Astrocyte (in vitro differentiated cells and primary cell): ENCODE data around the gene OSTC. TPM values are rescaled to one million over a fixed set of nuclear protein-coding genes. Genes with fewer than 3 reads are reported as not detected.

Source experiments
- DNase-seq: peaks from one replicate; pipeline ENCODE4 v3.0.0-alpha.2; 2010; ENCODE audit warnings: low read depth
- FAIRE-seq: peaks from 2 replicates; lab custom pipeline; 2011; peaks lifted over from hg19 to GRCh38; lab: Jason Lieb, UNC
- H2AFZ ChIP-seq: 2 replicates; pipeline ENCODE4 v1.6.0; 2012; ENCODE audit warnings: low read depth, low read length, inconsistent platforms
- H3K27ac ChIP-seq: 2 replicates; pipeline ENCODE4 v1.5.1; 2011; ENCODE audit warnings: low read depth, low read length, inconsistent platforms
- H3K27me3 ChIP-seq: 2 replicates; pipeline ENCODE4 v1.6.0; 2011; ENCODE audit warnings: low read length, inconsistent platforms; ENCODE audit not compliant: insufficient read depth
- H3K36me3 ChIP-seq: 2 replicates; pipeline ENCODE4 v1.5.1; 2011; ENCODE audit warnings: low read length, inconsistent platforms; ENCODE audit not compliant: insufficient read depth
- H3K4me1 ChIP-seq: 2 replicates; pipeline ENCODE4 v1.5.1; 2011; ENCODE audit warnings: low read length, inconsistent platforms; ENCODE audit not compliant: insufficient read depth
- H3K4me2 ChIP-seq: 2 replicates; pipeline ENCODE4 v1.6.0; 2012; ENCODE audit warnings: low read length, inconsistent platforms
- H3K4me3 ChIP-seq: 2 replicates; pipeline ENCODE4 v1.5.1; 2011; ENCODE audit warnings: low read depth, mild to moderate bottlenecking, low read length, inconsistent platforms; ENCODE audit not compliant: insufficient read depth
- H3K79me2 ChIP-seq: 2 replicates; pipeline ENCODE4 v1.6.0; 2012; ENCODE audit warnings: mild to moderate bottlenecking, low read length, inconsistent platforms; ENCODE audit not compliant: insufficient read depth
- H3K9ac ChIP-seq: 2 replicates; pipeline ENCODE4 v1.6.0; 2012; ENCODE audit warnings: mild to moderate bottlenecking, low read length, inconsistent platforms
- H3K9me3 ChIP-seq: 2 replicates; pipeline ENCODE4 v1.5.1; 2012; ENCODE audit warnings: low read depth, mild to moderate bottlenecking, low read length, inconsistent platforms; ENCODE audit not compliant: insufficient read depth
- H4K20me1 ChIP-seq: 2 replicates; pipeline ENCODE4 v1.6.0; 2012; ENCODE audit warnings: low read length, inconsistent platforms; ENCODE audit not compliant: insufficient read depth
- H3K27ac Mint-ChIP-seq: one replicate; pipeline ENCODE4 v1.8.0; 2021; ENCODE audit warnings: mild to moderate bottlenecking, mixed read lengths; ENCODE audit not compliant: unreplicated experiment
- H3K27me3 Mint-ChIP-seq: one replicate; pipeline ENCODE4 v1.8.0; 2021; ENCODE audit warnings: low read depth, mixed read lengths; ENCODE audit not compliant: unreplicated experiment
- H3K36me3 Mint-ChIP-seq: one replicate; pipeline ENCODE4 v1.8.0; 2021; ENCODE audit warnings: low read depth, mixed read lengths; ENCODE audit not compliant: unreplicated experiment
- H3K4me1 Mint-ChIP-seq: one replicate; pipeline ENCODE4 v1.8.0; 2021; ENCODE audit warnings: low read depth, mixed read lengths; ENCODE audit not compliant: unreplicated experiment
- H3K4me3 Mint-ChIP-seq: one replicate; pipeline ENCODE4 v1.8.0; 2021; ENCODE audit warnings: mild to moderate bottlenecking, moderate library complexity, mixed read lengths; ENCODE audit not compliant: unreplicated experiment
- H3K9me3 Mint-ChIP-seq: one replicate; pipeline ENCODE4 v1.8.0; 2021; ENCODE audit warnings: mild to moderate bottlenecking, mixed read lengths; ENCODE audit not compliant: unreplicated experiment
- CTCF ChIP-seq: IDR thresholded peaks from 2 replicates; pipeline ENCODE4 v1.5.1; 2011; ENCODE audit warnings: low read depth, mild to moderate bottlenecking, inconsistent platforms, low read length, moderate library complexity; ENCODE audit not compliant: insufficient read depth
- EZH2 ChIP-seq: IDR thresholded peaks from 2 replicates; pipeline ENCODE4 v1.6.1; 2012; ENCODE audit warnings: mild to moderate bottlenecking, low read length, inconsistent platforms; ENCODE audit not compliant: insufficient read depth
- total RNA-seq: library from RNA; stranded (reverse); gene quantifications from 2 replicates; pipeline ENCODE4 v1.2.1, GENCODE V29; 2021

OSTC gene
- total RNA-seq, 1 donor from 2014 or later = 240 TPM

GRCh38 chr4:108662629-108663028, 12.2 kb downstream of the OSTC start:
- Histone ChIP-seq H3K9me3 (no peaks in the 10 kb centered on the region), H3K27ac (no peak overlapping the region), H3K79me2 (peaks cover 65% of the 10 kb centered on the region), H2AFZ (no peak overlapping the region), H3K4me1 (no peaks in the 10 kb centered on the region), H3K36me3 (peaks cover 59% of the 10 kb centered on the region), H3K4me2 (no peak overlapping the region), H3K27me3 (no peaks in the 10 kb centered on the region), H3K9ac (no peak overlapping the region), H4K20me1 (peaks cover 73% of the 10 kb centered on the region), H3K4me3 (no peak overlapping the region)
- Mint-ChIP-seq H3K9me3 (no peaks in the 10 kb centered on the region), H3K36me3 (peaks cover 20% of the 10 kb centered on the region), H3K4me1 (no peaks in the 10 kb centered on the region), H3K27ac (no peak overlapping the region), H3K27me3 (no peaks in the 10 kb centered on the region), H3K4me3 (no peak overlapping the region)
- no peak for TF ChIP-seq CTCF
- TF ChIP-seq EZH2 = no peak
- no peak for DNase-seq
- no peak for FAIRE-seq

- Histone ChIP-seq H2AFZ (no peak overlapping the region), H3K9me3 (no peaks in the 10 kb centered on the region), H3K79me2 (no peaks in the 10 kb centered on the region), H3K27me3 (no peaks in the 10 kb centered on the region), H3K4me2 (no peak overlapping the region), H3K27ac (no peak overlapping the region), H4K20me1 (no peaks in the 10 kb centered on the region), H3K4me3 (no peak overlapping the region), H3K36me3 (peaks cover 25% of the 10 kb centered on the region), H3K9ac (no peak overlapping the region), H3K4me1 (no peaks in the 10 kb centered on the region)
- TF ChIP-seq EZH2 (no peak), CTCF (no peak)
- Mint-ChIP-seq H3K4me3 (no peak overlapping the region), H3K4me1 (no peaks in the 10 kb centered on the region), H3K27me3 (no peaks in the 10 kb centered on the region), H3K27ac (no peak overlapping the region), H3K9me3 (no peaks in the 10 kb centered on the region), H3K36me3 (peaks cover 11% of the 10 kb centered on the region)
- FAIRE-seq (no peak), DNase-seq (no peak)
Measured at GRCh38 chr4:108674356-108674977, 24.1 kb downstream of the OSTC start.

- no peaks in the 10 kb centered on the region for H3K4me1 ChIP-seq
- FAIRE-seq (no peak), DNase-seq (no peak)
- Mint-ChIP-seq H3K4me1 (peaks cover 10% of the 10 kb centered on the region), H3K36me3 (peaks cover 3% of the 10 kb centered on the region), H3K4me3 (no peak overlapping the region), H3K27ac (no peak overlapping the region), H3K27me3 (no peaks in the 10 kb centered on the region), H3K9me3 (no peaks in the 10 kb centered on the region)
- no peak overlapping the region for H3K27ac ChIP-seq
- H4K20me1 ChIP-seq = no peaks in the 10 kb centered on the region
- H3K4me3 ChIP-seq = no peak overlapping the region
- peaks cover 15% of the 10 kb centered on the region for H3K36me3 ChIP-seq
- no peaks in the 10 kb centered on the region for H3K79me2 ChIP-seq
- TF ChIP-seq EZH2 (no peak), CTCF (no peak)
- no peaks in the 10 kb centered on the region for H3K9me3 ChIP-seq
- H3K4me2 ChIP-seq = no peak overlapping the region
- no peak overlapping the region for H2AFZ ChIP-seq
- no peak overlapping the region for H3K9ac ChIP-seq
- no peaks in the 10 kb centered on the region for H3K27me3 ChIP-seq
Measured at GRCh38 chr4:108681321-108681809, 31.0 kb downstream of the OSTC start.
